NCI-H2107 treated with DMSO at 0.1 percent for 48 hours (cell line): ENCODE measurements around the gene FAM3A.
"Not testable (repeated sequence)": the region's sequence is repeated elsewhere in the genome, so short reads cannot be mapped to it uniquely, and the experiment has no call there.

ENCODE experiments used
- DNase-seq: peaks from one replicate; lab custom pipeline; 2025; ENCODE audit not compliant: unreplicated experiment; lab: John Stamatoyannopoulos, UW

FAM3A gene

GRCh38 chrX:154505734-154506133, 10.3 kb downstream of the FAM3A start:
- DNase-seq: no peak

- no peak for DNase-seq
Measured at GRCh38 chrX:154502989-154503388, 13.0 kb downstream of the FAM3A start.

- DNase-seq: no peak
Measured at GRCh38 chrX:154502098-154502497, 13.9 kb downstream of the FAM3A start.

GRCh38 chrX:154501423-154501822, 14.6 kb downstream of the FAM3A start:
- DNase-seq: not testable (repeated sequence)

- DNase-seq: not testable (repeated sequence)
Measured at GRCh38 chrX:154496591-154497137, 19.4 kb downstream of the FAM3A start.

GRCh38 chrX:154495472-154495922, 20.5 kb downstream of the FAM3A start:
- DNase-seq: no peak

GRCh38 chrX:154494715-154495114, 21.3 kb downstream of the FAM3A start:
- no peak for DNase-seq

- peak; percentile 81 for DNase-seq
Measured at GRCh38 chrX:154490414-154491083, 25.5 kb downstream of the FAM3A start, which contains the start of gene SLC10A3. Gene SLC10A3, minus strand, starts transcription at chrX:154490629. Its CDS starts 1,689 bp downstream, at chrX:154488940.

- no peak for DNase-seq
Measured at GRCh38 chrX:154490021-154490413, 26.0 kb downstream of the FAM3A start.

GRCh38 chrX:154489182-154489581, 26.9 kb downstream of the FAM3A start:
- DNase-seq: no peak

GRCh38 chrX:154488336-154489075, 27.5 kb downstream of the FAM3A start:
- DNase-seq: no peak

- DNase-seq: no peak
Measured at GRCh38 chrX:154487518-154488290, 28.3 kb downstream of the FAM3A start.

GRCh38 chrX:154486396-154487207, 29.4 kb downstream of the FAM3A start, which contains the start of gene UBL4A:
Gene UBL4A, minus strand, starts transcription at chrX:154486615. Its CDS starts 31 bp downstream, at chrX:154486584.
- DNase-seq: no peak

- no peak for DNase-seq
Measured at GRCh38 chrX:154486052-154486395, 30.0 kb downstream of the FAM3A start.

GRCh38 chrX:154485150-154486051, 30.6 kb downstream of the FAM3A start:
- DNase-seq: peak; percentile 20

GRCh38 chrX:154484255-154485149, 31.5 kb downstream of the FAM3A start:
- DNase-seq: no peak

- no peak for DNase-seq
Measured at GRCh38 chrX:154483325-154483724, 32.7 kb downstream of the FAM3A start.

- DNase-seq: no peak
Measured at GRCh38 chrX:154482786-154483185, 33.2 kb downstream of the FAM3A start.
